GM12878 (cell line): ENCODE data around the gene EEF2KMT. TPM values are rescaled to one million over a fixed set of nuclear protein-coding genes. Genes with fewer than 3 reads are reported as not detected.

ENCODE experiments used
- ATAC-seq: fragments of 200-7000 bp; cut with Tn5 transposase; 3 replicates; pipeline ENCODE4 v1.9.1; 2020; ENCODE audit warnings: mild to moderate bottlenecking, moderate library complexity
- BruUV-seq: library from RNA; stranded (reverse); fragments of 400-500 nt; replicated peaks from 2 replicates; lab custom pipeline; 2021; lab: Mats Ljungman, UMichigan
- CTCF ChIA-PET: fragments of 300-600 bp; sonication (Branson Sonifier 250); formaldehyde crosslinking; extraction: SDS; loops from one replicate; lab custom pipeline; 2021; ENCODE audit warnings: inconsistent platforms; lab: Yijun Ruan, JAX
- POLR2A ChIA-PET: fragments of 350-600 bp; formaldehyde crosslinking; extraction: SDS; loops from one replicate; lab custom pipeline; 2021; ENCODE audit warnings: inconsistent platforms; lab: Charles Lee
- RAD21 ChIA-PET: fragments of 300-600 bp; sonication (Branson Sonifier 250); formaldehyde crosslinking; loops from one replicate; lab custom pipeline; 2023; ENCODE audit warnings: antibody characterized with exemption; ENCODE audit not compliant: unreplicated experiment; lab: Charles Lee
- SMC1A ChIA-PET: fragments of 300-600 bp; sonication (Branson Sonifier 250); formaldehyde crosslinking; loops from one replicate; lab custom pipeline; 2023; ENCODE audit not compliant: unreplicated experiment, uncharacterized antibody; lab: Charles Lee
- DNase-seq: peaks from one replicate; pipeline ENCODE4 v3.0.0-alpha.2; 2011; ENCODE audit warnings: low read depth, low spot score
- FAIRE-seq: peaks from 3 replicates; lab custom pipeline; 2011; peaks lifted over from hg19 to GRCh38; lab: Jason Lieb, UNC
- H2AFZ ChIP-seq: 2 replicates; pipeline ENCODE4 v1.6.0; 2011; ENCODE audit warnings: low read depth, low read length, control low read depth; ENCODE audit not compliant: control insufficient read depth
- H3K27ac ChIP-seq: 2 replicates; pipeline ENCODE4 v1.5.1; 2011; ENCODE audit warnings: control low read depth; ENCODE audit not compliant: control insufficient read depth, insufficient read depth
- H3K27me3 ChIP-seq, 2 experiments: replicated peaks in 1 of 2; 2 replicates each; pipeline versions ENCODE4 v1.6.0 to v1.6.1; 2011; ENCODE audit warnings: low read length in 1 of 2; ENCODE audit not compliant: control insufficient read depth in 2 of 2, insufficient read depth in 2 of 2
- H3K36me3 ChIP-seq, 2 experiments: 2 replicates each; pipeline ENCODE4 v1.5.1; 2011; ENCODE audit warnings: low read length in 1 of 2; ENCODE audit not compliant: control insufficient read depth in 2 of 2, insufficient read depth in 2 of 2
- H3K4me1 ChIP-seq: 2 replicates; pipeline ENCODE4 v1.6.1; 2011; ENCODE audit warnings: mild to moderate bottlenecking, low read length, moderate library complexity, mixed read lengths; ENCODE audit not compliant: control insufficient read depth, insufficient read depth
- H3K4me2 ChIP-seq: 2 replicates; pipeline ENCODE4 v1.6.0; 2011; ENCODE audit warnings: control low read depth; ENCODE audit not compliant: control insufficient read depth, insufficient read depth
- H3K4me3 ChIP-seq: fragments of 200-600 bp; sonication (generic); 2 replicates; pipeline ENCODE4 v1.5.1; 2016
- H3K79me2 ChIP-seq: 2 replicates; pipeline ENCODE4 v1.6.0; 2011; ENCODE audit warnings: low read length; ENCODE audit not compliant: control insufficient read depth, insufficient read depth
- H3K9ac ChIP-seq: 2 replicates; pipeline ENCODE4 v1.8.0; 2011; ENCODE audit warnings: low read length, control low read depth, mixed read lengths; ENCODE audit not compliant: control insufficient read depth, insufficient read depth
- H3K9me3 ChIP-seq: replicated peaks from 3 replicates; pipeline ENCODE4 v1.5.1; 2011; ENCODE audit warnings: mild to moderate bottlenecking, low read length; ENCODE audit not compliant: control insufficient read depth, insufficient read depth
- H4K20me1 ChIP-seq: 2 replicates; pipeline ENCODE4 v1.6.0; 2011; ENCODE audit not compliant: control insufficient read depth, insufficient read depth
- BHLHE40 ChIP-seq, 2 experiments: fragments of 450-650 bp in 1 of 2; IDR thresholded peaks; 2 replicates each; pipeline ENCODE4 v1.6.1; 2011 to 2017; ENCODE audit warnings: low read depth in 2 of 2, borderline replicate concordance in 1 of 2, improper control_type of control experiment in 1 of 2, low read length in 1 of 2, mild to moderate bottlenecking in 1 of 2
- CHD1 ChIP-seq: IDR thresholded peaks from 2 replicates; pipeline ENCODE4 v1.6.1; 2012; ENCODE audit warnings: low read depth, low read length, improper control_type of control experiment
- EP300 ChIP-seq, 2 experiments: fragments of 150-350 bp in 1 of 2; IDR thresholded peaks; 2 replicates each; pipeline ENCODE4 v1.6.1; 2011 to 2012; ENCODE audit warnings: low read depth in 2 of 2, low read length in 2 of 2, borderline replicate concordance in 1 of 2, improper control_type of control experiment in 1 of 2, inconsistent platforms in 1 of 2; ENCODE audit not compliant: control insufficient read depth in 1 of 2
- ESRRA ChIP-seq: IDR thresholded peaks from 2 replicates; pipeline ENCODE4 v1.6.1; 2012; ENCODE audit warnings: mild to moderate bottlenecking, low read length, improper control_type of control experiment
- GATAD2B ChIP-seq: fragments of 450-650 bp; conservative IDR thresholded peaks from 2 replicates; pipeline ENCODE4 v1.6.1; 2017; ENCODE audit warnings: low read depth, mild to moderate bottlenecking, moderate library complexity
- IKZF1 ChIP-seq: fragments of 450-650 bp; conservative IDR thresholded peaks from 2 replicates; pipeline ENCODE4 v1.6.1; 2017; ENCODE audit warnings: antibody characterized with exemption, mild to moderate bottlenecking
- IKZF2 ChIP-seq, 2 experiments: fragments of 450-650 bp; IDR thresholded peaks; 2 replicates each; pipeline ENCODE4 v1.6.1; 2017; ENCODE audit warnings: mild to moderate bottlenecking in 2 of 2, moderate library complexity in 2 of 2
- KLF5 ChIP-seq: fragments of 450-650 bp; IDR thresholded peaks from 2 replicates; pipeline ENCODE4 v1.6.1; 2014; ENCODE audit warnings: mild to moderate bottlenecking; ENCODE audit not compliant: partially characterized antibody
- MTA2 ChIP-seq: fragments of 450-650 bp; IDR thresholded peaks from 2 replicates; pipeline ENCODE4 v1.6.1; 2016; ENCODE audit warnings: low read depth, mild to moderate bottlenecking, moderate library complexity
- NBN ChIP-seq: fragments of 450-650 bp; IDR thresholded peaks from 2 replicates; pipeline ENCODE4 v1.6.1; 2016
- NR2C2 ChIP-seq: IDR thresholded peaks from 2 replicates; pipeline ENCODE4 v1.6.1; 2011; ENCODE audit warnings: borderline replicate concordance, low read depth; ENCODE audit not compliant: control insufficient read depth, insufficient read length
- NR2F1 ChIP-seq: fragments of 450-650 bp; conservative IDR thresholded peaks from 2 replicates; pipeline ENCODE4 v1.6.1; 2017; ENCODE audit warnings: mild to moderate bottlenecking
- POLR2A ChIP-seq: IDR thresholded peaks from 2 replicates; pipeline ENCODE4 v1.6.1; 2011; ENCODE audit warnings: low read depth, mild to moderate bottlenecking, low read length
- SMAD1 ChIP-seq: fragments of 450-650 bp; IDR thresholded peaks from 2 replicates; pipeline ENCODE4 v1.6.1; 2018; ENCODE audit warnings: mild to moderate bottlenecking, low read depth; ENCODE audit not compliant: partially characterized antibody
- SUPT20H ChIP-seq: IDR thresholded peaks from 2 replicates; pipeline ENCODE4 v1.6.1; 2011; ENCODE audit warnings: low read depth, mild to moderate bottlenecking, low read length, moderate library complexity, borderline replicate concordance; ENCODE audit not compliant: control insufficient read depth
- TAF1 ChIP-seq: IDR thresholded peaks from 2 replicates; pipeline ENCODE4 v1.6.1; 2011; ENCODE audit warnings: mild to moderate bottlenecking, low read depth, low read length, borderline replicate concordance
- WGBS: methylation state at CpG from one replicate; pipeline ENCODE4 v1.1.6; 2016; ENCODE audit warnings: low lambda C conversion rate; ENCODE audit not compliant: insufficient replicate concordance, insufficient coverage; ENCODE audit errors: missing lambda C conversion rate; 5-methylcytosine and 5-hydroxymethylcytosine counted together
- in situ Hi-C: fragments of 300-500 bp; cut with MboI; formaldehyde crosslinking; loops from 9 replicates; pipeline ENCODE4 v1.14.3; 2018; ENCODE audit warnings: mixed read lengths
- intact Hi-C: fragments of 100-400 bp; cut with micrococcal nuclease; formaldehyde crosslinking; loops from one replicate; pipeline ENCODE4 v1.14.2; 2022; ENCODE audit not compliant: unreplicated experiment
- polyA plus RNA-seq, 11 experiments: library from polyadenylated mRNA; depleted of rRNA in 4 of 11; unstranded in 6 of 11; stranded (reverse) in 5 of 11; fragments of >200 nt; fragmentation: Nextera tagmentation in 4 of 11; fragmentation: Illumina TruSeq in 1 of 11; extraction: Ambion mirVana in 4 of 11; extraction: Trizol in 1 of 11; gene quantifications; 1 replicate in 1 of 11; 2 replicates in 10 of 11; pipeline versions ENCODE4 v1.2.1 to v1.2.3, GENCODE V29; 2011 to 2016; ENCODE audit warnings: inconsistent platforms in 2 of 11, missing spikeins in 2 of 11, low read depth in 1 of 11
- total RNA-seq, 4 experiments: library from RNA; depleted of rRNA in 3 of 4; stranded (reverse); fragments of >200 nt in 3 of 4; fragmentation: Illumina TruSeq in 1 of 4; extraction: Trizol in 1 of 4; gene quantifications; 2 replicates each; pipeline versions ENCODE4 v1.2.1 to v1.2.3, GENCODE V29; 2013 to 2021
- TF ChIP-seq, protein P1 (sequence below): fragments of 450-650 bp; IDR thresholded peaks from 2 replicates; pipeline ENCODE4 v1.6.1; 2017; ENCODE audit warnings: mild to moderate bottlenecking, low read depth, inconsistent platforms; ENCODE audit not compliant: poor library complexity, severe bottlenecking
- TF ChIP-seq, protein P2 (sequence below): fragments of 450-650 bp; IDR thresholded peaks from 2 replicates; pipeline ENCODE4 v1.6.1; 2018; ENCODE audit warnings: borderline replicate concordance, mild to moderate bottlenecking; ENCODE audit not compliant: partially characterized antibody

The EEF2KMT gene
- total and polyA plus RNA-seq, 10 of the 15 experiments (the other 5 are each of a cell fraction or from before 2014, with no cell fraction given), result 3.8 to 28.1 (median 14.3) TPM

DNA sequence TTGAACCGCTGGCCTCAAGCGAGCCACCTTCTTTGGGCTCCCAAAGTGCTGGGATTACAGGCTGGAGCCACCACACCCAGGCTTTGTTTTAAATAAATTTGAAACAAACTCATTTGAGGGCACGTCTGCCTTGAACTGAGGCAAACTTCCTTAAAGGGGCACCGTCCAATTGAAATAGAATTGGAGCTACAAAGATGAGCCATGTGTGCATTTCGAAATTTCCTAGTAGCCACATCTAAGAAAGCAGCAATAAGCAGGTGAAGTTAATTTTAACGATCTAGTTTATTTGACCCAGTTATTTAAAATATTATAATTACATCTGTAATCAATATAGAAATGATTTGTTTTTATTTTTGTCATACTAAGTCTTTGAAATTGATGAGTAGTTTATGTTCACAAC lies 31.1 kb downstream of the EEF2KMT start:
- ATAC-seq, result no peak
- no peak overlapping the region for H3K4me2 ChIP-seq
- RAD21 ChIA-PET, result no interaction called here
- SMC1A ChIA-PET, result no interaction called here
- no peaks in the 10 kb centered on the region; the same call in 2 of the 3 replicates for H3K9me3 ChIP-seq
- H3K36me3 ChIP-seq, result no peaks in the 10 kb centered on the region
- H2AFZ ChIP-seq, result no peak overlapping the region
- no peak overlapping the region for H3K27ac ChIP-seq
- no peaks in the 10 kb centered on the region; a peak in 1 of 4 replicates for H3K27me3 ChIP-seq
- H3K4me1 ChIP-seq, result peaks cover 21% of the 10 kb centered on the region
- in situ Hi-C loops (no loop called here), intact Hi-C loops (loop anchor here (10.0 kb wide), 1 partner anchor 92 kb away; no protein-coding TSS in a partner anchor)
- no peak overlapping the region for H3K9ac ChIP-seq
- no TSS peak for BruUV-seq
- no peak for FAIRE-seq
- no peak for DNase-seq
- H3K79me2 ChIP-seq, result no peaks in the 10 kb centered on the region
- POLR2A ChIA-PET, result no interaction called here
- H3K4me3 ChIP-seq, result no peak overlapping the region
- no peaks in the 10 kb centered on the region for H4K20me1 ChIP-seq
- CTCF ChIA-PET, result interaction anchor here (0.6 to 1.2 kb wide), 2 partner anchors 18 to 301 kb away, joined by 4 read pairs; no protein-coding TSS in a partner anchor
- WGBS, result 46% methylated on average over 6 of the region's 6 CpGs
- TF ChIP-seq BHLHE40 (IDR thresholded peaks at IDR 0.05; ENCODE audit: borderline replicate concordance in 1 of 2, low read depth in 2 of 2, low read length in 1 of 2), result no peak
- no peak for TF ChIP-seq IKZF2 (IDR thresholded peaks at IDR 0.05)
- TF ChIP-seq, protein P1, sequence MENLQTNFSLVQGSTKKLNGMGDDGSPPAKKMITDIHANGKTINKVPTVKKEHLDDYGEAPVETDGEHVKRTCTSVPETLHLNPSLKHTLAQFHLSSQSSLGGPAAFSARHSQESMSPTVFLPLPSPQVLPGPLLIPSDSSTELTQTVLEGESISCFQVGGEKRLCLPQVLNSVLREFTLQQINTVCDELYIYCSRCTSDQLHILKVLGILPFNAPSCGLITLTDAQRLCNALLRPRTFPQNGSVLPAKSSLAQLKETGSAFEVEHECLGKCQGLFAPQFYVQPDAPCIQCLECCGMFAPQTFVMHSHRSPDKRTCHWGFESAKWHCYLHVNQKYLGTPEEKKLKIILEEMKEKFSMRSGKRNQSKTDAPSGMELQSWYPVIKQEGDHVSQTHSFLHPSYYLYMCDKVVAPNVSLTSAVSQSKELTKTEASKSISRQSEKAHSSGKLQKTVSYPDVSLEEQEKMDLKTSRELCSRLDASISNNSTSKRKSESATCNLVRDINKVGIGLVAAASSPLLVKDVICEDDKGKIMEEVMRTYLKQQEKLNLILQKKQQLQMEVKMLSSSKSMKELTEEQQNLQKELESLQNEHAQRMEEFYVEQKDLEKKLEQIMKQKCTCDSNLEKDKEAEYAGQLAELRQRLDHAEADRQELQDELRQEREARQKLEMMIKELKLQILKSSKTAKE, result no peak
- TF ChIP-seq, protein P2, sequence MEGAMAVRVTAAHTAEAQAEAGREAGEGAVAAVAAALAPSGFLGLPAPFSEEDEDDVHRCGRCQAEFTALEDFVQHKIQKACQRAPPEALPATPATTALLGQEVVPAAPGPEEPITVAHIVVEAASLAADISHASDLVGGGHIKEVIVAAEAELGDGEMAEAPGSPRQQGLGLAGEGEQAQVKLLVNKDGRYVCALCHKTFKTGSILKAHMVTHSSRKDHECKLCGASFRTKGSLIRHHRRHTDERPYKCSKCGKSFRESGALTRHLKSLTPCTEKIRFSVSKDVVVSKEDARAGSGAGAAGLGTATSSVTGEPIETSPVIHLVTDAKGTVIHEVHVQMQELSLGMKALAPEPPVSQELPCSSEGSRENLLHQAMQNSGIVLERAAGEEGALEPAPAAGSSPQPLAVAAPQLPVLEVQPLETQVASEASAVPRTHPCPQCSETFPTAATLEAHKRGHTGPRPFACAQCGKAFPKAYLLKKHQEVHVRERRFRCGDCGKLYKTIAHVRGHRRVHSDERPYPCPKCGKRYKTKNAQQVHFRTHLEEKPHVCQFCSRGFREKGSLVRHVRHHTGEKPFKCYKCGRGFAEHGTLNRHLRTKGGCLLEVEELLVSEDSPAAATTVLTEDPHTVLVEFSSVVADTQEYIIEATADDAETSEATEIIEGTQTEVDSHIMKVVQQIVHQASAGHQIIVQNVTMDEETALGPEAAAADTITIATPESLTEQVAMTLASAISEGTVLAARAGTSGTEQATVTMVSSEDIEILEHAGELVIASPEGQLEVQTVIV, result no peak
- no peak for TF ChIP-seq SMAD1
- TF ChIP-seq IKZF1, result no peak
- no peak for TF ChIP-seq TAF1
- TF ChIP-seq MTA2, result no peak
- no peak for TF ChIP-seq EP300 (IDR thresholded peaks at IDR 0.05; ENCODE audit: borderline replicate concordance in 1 of 2, control insufficient read depth in 1 of 2, low read depth in 2 of 2, low read length in 2 of 2)
- no peak for TF ChIP-seq KLF5
- no peak for TF ChIP-seq SUPT20H
- no peak for TF ChIP-seq NR2C2
- TF ChIP-seq CHD1, result no peak
- TF ChIP-seq ESRRA, result no peak
- no peak for TF ChIP-seq GATAD2B
- TF ChIP-seq POLR2A, result no peak
- TF ChIP-seq NR2F1, result no peak
- TF ChIP-seq NBN, result no peak
